ENCODE results near the gene DBH. TPM values are rescaled to one million over a fixed set of nuclear protein-coding genes. Genes with fewer than 3 reads are reported as not detected.

DBH gene
- total RNA-seq, 1 donor from 2014 or later, result 0.13 TPM

- no peak for ATAC-seq
- intact Hi-C loops (cut with DNase I), result no loop called here
These were observed 20.3 kb downstream of the DBH start for GRCh38 chr9:133656211-133657119.

GRCh38 chr9:133657120-133657661, 21.0 kb downstream of the DBH start:
- no peak for ATAC-seq
- intact Hi-C loops (cut with DNase I), result no loop called here
- DNase-seq (ENCODE audit: low spot score), result no peak

More at GRCh38 chr9:133656211-133657119, 20.3 kb downstream of the DBH start:
- DNase-seq (ENCODE audit: low spot score), result no peak

- DNase-seq (ENCODE audit: low spot score), result no peak
- ATAC-seq, result peak; percentile 72
- intact Hi-C loops (cut with DNase I), result no loop called here
These were observed 22.6 kb downstream of the DBH start for GRCh38 chr9:133658442-133659431.

GRCh38 chr9:133659516-133659915, 23.4 kb downstream of the DBH start:
- intact Hi-C loops (cut with DNase I), result no loop called here
- ATAC-seq (no peak), DNase-seq (ENCODE audit: low spot score) (no peak)

- ATAC-seq (peak; percentile 71), DNase-seq (ENCODE audit: low spot score) (peak; percentile 71)
- intact Hi-C loops (cut with DNase I), result no loop called here
These were observed 25.8 kb downstream of the DBH start for GRCh38 chr9:133661846-133662540.

GRCh38 chr9:133664173-133665050, 28.2 kb downstream of the DBH start:
- ATAC-seq (no peak), DNase-seq (ENCODE audit: low spot score) (no peak)
- intact Hi-C loops (cut with DNase I), result no loop called here

- no peak for ATAC-seq
- DNase-seq (ENCODE audit: low spot score), result no peak
- intact Hi-C loops (cut with DNase I), result no loop called here
These were observed 28.9 kb downstream of the DBH start for GRCh38 chr9:133665096-133665495.

GRCh38 chr9:133665535-133665934, 29.4 kb downstream of the DBH start:
- DNase-seq (ENCODE audit: low spot score), result no peak
- no peak for ATAC-seq
- intact Hi-C loops (cut with DNase I), result no loop called here

GRCh38 chr9:133666387-133666786, 30.2 kb downstream of the DBH start:
- no peak for ATAC-seq
- no peak for DNase-seq (ENCODE audit: low spot score)
- intact Hi-C loops (cut with DNase I), result no loop called here

- intact Hi-C loops (cut with DNase I), result no loop called here
- ATAC-seq, result no peak
- DNase-seq (ENCODE audit: low spot score), result no peak
These were observed 30.7 kb downstream of the DBH start for GRCh38 chr9:133666845-133667244.

- ATAC-seq (no peak), DNase-seq (ENCODE audit: low spot score) (no peak)
- intact Hi-C loops (cut with DNase I), result no loop called here
These were observed 31.7 kb downstream of the DBH start for GRCh38 chr9:133667759-133668450.

- intact Hi-C loops (cut with DNase I), result no loop called here
- no peak for DNase-seq (ENCODE audit: low spot score)
- ATAC-seq, result no peak
These were observed 33.1 kb downstream of the DBH start for GRCh38 chr9:133669182-133669801.

GRCh38 chr9:133670466-133670865, 34.3 kb downstream of the DBH start:
- intact Hi-C loops (cut with DNase I), result no loop called here
- DNase-seq (ENCODE audit: low spot score) (no peak), ATAC-seq (no peak)

GRCh38 chr9:133671371-133671770, 35.2 kb downstream of the DBH start:
- ATAC-seq (no peak), DNase-seq (ENCODE audit: low spot score) (no peak)
- intact Hi-C loops (cut with DNase I), result no loop called here

GRCh38 chr9:133672503-133673257, 36.5 kb downstream of the DBH start:
- intact Hi-C loops (cut with DNase I), result no loop called here
- DNase-seq (ENCODE audit: low spot score), result no peak
- peak; percentile 29 for ATAC-seq

GRCh38 chr9:133673258-133673655, 37.1 kb downstream of the DBH start:
- no peak for DNase-seq (ENCODE audit: low spot score)
- ATAC-seq, result peak; percentile 82
- intact Hi-C loops (cut with DNase I), result no loop called here

Data from sciatic nerve (tissue), 2 donors.